Measurements from ENCODE around the gene LMF1. TPM values are rescaled to one million over a fixed set of nuclear protein-coding genes. Genes with fewer than 3 reads are reported as not detected.

Gene LMF1
- total and polyA plus RNA-seq, 2 of the 13 experiments (the other 11 are each of a cell fraction or from before 2014, with no cell fraction given): 6.8 to 8.5 TPM

DNA sequence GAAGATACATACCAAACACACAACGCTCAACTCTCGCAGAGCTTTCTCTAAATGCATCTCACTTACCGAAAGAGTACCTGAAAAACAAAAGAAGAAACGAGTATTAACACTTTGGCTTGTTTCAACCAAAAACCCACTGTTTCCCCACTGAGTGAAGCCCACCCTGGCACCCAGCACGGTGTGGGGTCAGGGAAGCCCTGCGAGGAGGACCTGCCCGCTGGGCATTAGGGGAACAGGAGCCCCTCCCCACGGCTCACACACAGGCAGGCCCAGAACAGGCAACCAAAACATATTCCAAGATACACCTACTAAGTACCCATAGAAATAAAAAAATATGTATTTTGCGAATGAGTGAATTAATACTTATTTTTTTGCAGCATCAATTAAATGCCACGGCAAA, 36.6 kb downstream of the LMF1 start:
- BruUV-seq (replicated peaks): no TSS peak
- CTCF ChIA-PET (ENCODE audit: low intra/inter-chr PET ratio, low total read pairs): no interaction called here
- ATAC-seq: no peak
- Histone ChIP-seq H2AFZ (ENCODE audit: low read length) (no peak overlapping the region), H3K27me3 (ENCODE audit: control insufficient read depth in 1 of 2, insufficient read depth in 2 of 2, low read length in 2 of 2) (no peaks in the 10 kb centered on the region), H3K4me1 (ENCODE audit: insufficient read depth, low read length) (no peaks in the 10 kb centered on the region), H3K27ac (ENCODE audit: extremely low read length, insufficient read depth, low read length) (no peak overlapping the region), H3K4me3 (replicated peaks in 1 of 3; ENCODE audit: insufficient read depth in 1 of 3, low read depth in 2 of 3, low read length in 3 of 3) (no peak overlapping the region), H3K4me2 (ENCODE audit: low read depth, low read length) (no peak overlapping the region), H3K9ac (ENCODE audit: insufficient read depth, low read depth, low read length) (no peak overlapping the region), H3K36me3 (replicated peaks in 1 of 2; ENCODE audit: control insufficient read depth in 1 of 2, insufficient read depth in 2 of 2, low read length in 2 of 2) (no peaks in the 10 kb centered on the region), H3K9me3 (ENCODE audit: low read length) (no peaks in the 10 kb centered on the region), H3K79me2 (ENCODE audit: insufficient read depth, low read length) (no peaks in the 10 kb centered on the region), H4K20me1 (ENCODE audit: insufficient read depth, low read length) (no peaks in the 10 kb centered on the region)
- DNase-seq (ENCODE audit: low spot score): no peak
- POLR2A ChIA-PET: no interaction called here
- intact Hi-C loops (cut with micrococcal nuclease; ENCODE audit: unreplicated experiment): no loop called here
- 75% methylated on average over 10 of the region's 10 CpGs for WGBS (ENCODE audit: low lambda C conversion rate)
- in situ Hi-C loops (cut with HindIII; ENCODE audit: extremely low pct_ligation_motif_present, low pct_unique_long_range_greater_than_20kb): no loop called here
- TF ChIP-seq, protein P1, sequence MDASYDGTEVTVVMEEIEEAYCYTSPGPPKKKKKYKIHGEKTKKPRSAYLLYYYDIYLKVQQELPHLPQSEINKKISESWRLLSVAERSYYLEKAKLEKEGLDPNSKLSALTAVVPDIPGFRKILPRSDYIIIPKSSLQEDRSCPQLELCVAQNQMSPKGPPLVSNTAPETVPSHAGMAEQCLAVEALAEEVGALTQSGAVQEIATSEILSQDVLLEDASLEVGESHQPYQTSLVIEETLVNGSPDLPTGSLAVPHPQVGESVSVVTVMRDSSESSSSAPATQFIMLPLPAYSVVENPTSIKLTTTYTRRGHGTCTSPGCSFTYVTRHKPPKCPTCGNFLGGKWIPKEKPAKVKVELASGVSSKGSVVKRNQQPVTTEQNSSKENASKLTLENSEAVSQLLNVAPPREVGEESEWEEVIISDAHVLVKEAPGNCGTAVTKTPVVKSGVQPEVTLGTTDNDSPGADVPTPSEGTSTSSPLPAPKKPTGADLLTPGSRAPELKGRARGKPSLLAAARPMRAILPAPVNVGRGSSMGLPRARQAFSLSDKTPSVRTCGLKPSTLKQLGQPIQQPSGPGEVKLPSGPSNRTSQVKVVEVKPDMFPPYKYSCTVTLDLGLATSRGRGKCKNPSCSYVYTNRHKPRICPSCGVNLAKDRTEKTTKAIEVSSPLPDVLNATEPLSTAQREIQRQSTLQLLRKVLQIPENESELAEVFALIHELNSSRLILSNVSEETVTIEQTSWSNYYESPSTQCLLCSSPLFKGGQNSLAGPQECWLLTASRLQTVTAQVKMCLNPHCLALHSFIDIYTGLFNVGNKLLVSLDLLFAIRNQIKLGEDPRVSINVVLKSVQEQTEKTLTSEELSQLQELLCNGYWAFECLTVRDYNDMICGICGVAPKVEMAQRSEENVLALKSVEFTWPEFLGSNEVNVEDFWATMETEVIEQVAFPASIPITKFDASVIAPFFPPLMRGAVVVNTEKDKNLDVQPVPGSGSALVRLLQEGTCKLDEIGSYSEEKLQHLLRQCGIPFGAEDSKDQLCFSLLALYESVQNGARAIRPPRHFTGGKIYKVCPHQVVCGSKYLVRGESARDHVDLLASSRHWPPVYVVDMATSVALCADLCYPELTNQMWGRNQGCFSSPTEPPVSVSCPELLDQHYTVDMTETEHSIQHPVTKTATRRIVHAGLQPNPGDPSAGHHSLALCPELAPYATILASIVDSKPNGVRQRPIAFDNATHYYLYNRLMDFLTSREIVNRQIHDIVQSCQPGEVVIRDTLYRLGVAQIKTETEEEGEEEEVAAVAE (CRISPR knock-in tag; IDR thresholded peaks at IDR 0.05; ENCODE audit: borderline replicate concordance): no peak
- TF ChIP-seq ZNF230 (CRISPR knock-in tag; IDR thresholded peaks at IDR 0.05): no peak
- no peak for TF ChIP-seq WIZ (CRISPR knock-in tag; IDR thresholded peaks at IDR 0.05)
- no peak for TF ChIP-seq FOXO1 (CRISPR knock-in tag; IDR thresholded peaks at IDR 0.05)
- TF ChIP-seq ZNF354B (CRISPR knock-in tag; IDR thresholded peaks at IDR 0.05): no peak
- TF ChIP-seq, protein P2, sequence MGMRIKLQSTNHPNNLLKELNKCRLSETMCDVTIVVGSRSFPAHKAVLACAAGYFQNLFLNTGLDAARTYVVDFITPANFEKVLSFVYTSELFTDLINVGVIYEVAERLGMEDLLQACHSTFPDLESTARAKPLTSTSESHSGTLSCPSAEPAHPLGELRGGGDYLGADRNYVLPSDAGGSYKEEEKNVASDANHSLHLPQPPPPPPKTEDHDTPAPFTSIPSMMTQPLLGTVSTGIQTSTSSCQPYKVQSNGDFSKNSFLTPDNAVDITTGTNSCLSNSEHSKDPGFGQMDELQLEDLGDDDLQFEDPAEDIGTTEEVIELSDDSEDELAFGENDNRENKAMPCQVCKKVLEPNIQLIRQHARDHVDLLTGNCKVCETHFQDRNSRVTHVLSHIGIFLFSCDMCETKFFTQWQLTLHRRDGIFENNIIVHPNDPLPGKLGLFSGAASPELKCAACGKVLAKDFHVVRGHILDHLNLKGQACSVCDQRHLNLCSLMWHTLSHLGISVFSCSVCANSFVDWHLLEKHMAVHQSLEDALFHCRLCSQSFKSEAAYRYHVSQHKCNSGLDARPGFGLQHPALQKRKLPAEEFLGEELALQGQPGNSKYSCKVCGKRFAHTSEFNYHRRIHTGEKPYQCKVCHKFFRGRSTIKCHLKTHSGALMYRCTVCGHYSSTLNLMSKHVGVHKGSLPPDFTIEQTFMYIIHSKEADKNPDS (CRISPR knock-in tag; IDR thresholded peaks at IDR 0.05): no peak
- TF ChIP-seq, protein P3, sequence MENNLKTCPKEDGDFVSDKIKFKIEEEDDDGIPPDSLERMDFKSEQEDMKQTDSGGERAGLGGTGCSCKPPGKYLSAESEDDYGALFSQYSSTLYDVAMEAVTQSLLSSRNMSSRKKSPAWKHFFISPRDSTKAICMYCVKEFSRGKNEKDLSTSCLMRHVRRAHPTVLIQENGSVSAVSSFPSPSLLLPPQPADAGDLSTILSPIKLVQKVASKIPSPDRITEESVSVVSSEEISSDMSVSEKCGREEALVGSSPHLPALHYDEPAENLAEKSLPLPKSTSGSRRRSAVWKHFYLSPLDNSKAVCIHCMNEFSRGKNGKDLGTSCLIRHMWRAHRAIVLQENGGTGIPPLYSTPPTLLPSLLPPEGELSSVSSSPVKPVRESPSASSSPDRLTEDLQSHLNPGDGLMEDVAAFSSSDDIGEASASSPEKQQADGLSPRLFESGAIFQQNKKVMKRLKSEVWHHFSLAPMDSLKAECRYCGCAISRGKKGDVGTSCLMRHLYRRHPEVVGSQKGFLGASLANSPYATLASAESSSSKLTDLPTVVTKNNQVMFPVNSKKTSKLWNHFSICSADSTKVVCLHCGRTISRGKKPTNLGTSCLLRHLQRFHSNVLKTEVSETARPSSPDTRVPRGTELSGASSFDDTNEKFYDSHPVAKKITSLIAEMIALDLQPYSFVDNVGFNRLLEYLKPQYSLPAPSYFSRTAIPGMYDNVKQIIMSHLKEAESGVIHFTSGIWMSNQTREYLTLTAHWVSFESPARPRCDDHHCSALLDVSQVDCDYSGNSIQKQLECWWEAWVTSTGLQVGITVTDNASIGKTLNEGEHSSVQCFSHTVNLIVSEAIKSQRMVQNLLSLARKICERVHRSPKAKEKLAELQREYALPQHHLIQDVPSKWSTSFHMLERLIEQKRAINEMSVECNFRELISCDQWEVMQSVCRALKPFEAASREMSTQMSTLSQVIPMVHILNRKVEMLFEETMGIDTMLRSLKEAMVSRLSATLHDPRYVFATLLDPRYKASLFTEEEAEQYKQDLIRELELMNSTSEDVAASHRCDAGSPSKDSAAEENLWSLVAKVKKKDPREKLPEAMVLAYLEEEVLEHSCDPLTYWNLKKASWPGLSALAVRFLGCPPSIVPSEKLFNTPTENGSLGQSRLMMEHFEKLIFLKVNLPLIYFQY (CRISPR knock-in tag; IDR thresholded peaks at IDR 0.05; ENCODE audit: borderline replicate concordance): no peak
- TF ChIP-seq ZFP36 (IDR thresholded peaks at IDR 0.05; ENCODE audit: borderline replicate concordance, low read depth, low read length, partially characterized antibody): no peak
- TF ChIP-seq NFE2 (CRISPR knock-in tag; IDR thresholded peaks at IDR 0.05): no peak
- no peak for TF ChIP-seq BRCA1 (CRISPR knock-in tag; IDR thresholded peaks at IDR 0.05)
- no peak for FAIRE-seq

Measured in HepG2 (cell line).